Endothelial cell of umbilical vein (primary cell): ENCODE results near the gene SPRED2. TPM values are rescaled to one million over a fixed set of nuclear protein-coding genes. Genes with fewer than 3 reads are reported as not detected.

Experiments
- BruUV-seq: library from RNA; stranded (reverse); fragments of 400-500 nt; replicated peaks from 2 replicates; lab custom pipeline; 2021; lab: Mats Ljungman, UMichigan
- CTCF ChIA-PET: fragments of 300-600, 350-600 bp; sonication (Branson Sonifier 250); formaldehyde crosslinking; loops from one replicate; lab custom pipeline; 2021; ENCODE audit warnings: antibody characterized with exemption, inconsistent platforms; lab: Charles Lee
- POLR2A ChIA-PET: fragments of 300-600, 350-600 bp; sonication (Branson Sonifier 250); formaldehyde crosslinking; loops from one replicate; lab custom pipeline; 2021; ENCODE audit warnings: antibody characterized with exemption, inconsistent platforms; lab: Charles Lee
- DNase-seq: peaks from one replicate; pipeline ENCODE4 v3.0.0-alpha.2; 2011; ENCODE audit warnings: low read depth, low spot score
- FAIRE-seq: peaks from 2 replicates; lab custom pipeline; 2011; peaks lifted over from hg19 to GRCh38; lab: Jason Lieb, UNC
- H2AFZ ChIP-seq: 2 replicates; pipeline ENCODE4 v1.6.0; 2012; ENCODE audit warnings: low read depth, low read length, control low read depth, inconsistent platforms
- H3K27ac ChIP-seq: 2 replicates; pipeline ENCODE4 v1.5.1; 2011; ENCODE audit warnings: low read depth, mild to moderate bottlenecking, control low read depth, low read length, moderate library complexity; ENCODE audit not compliant: insufficient read depth
- H3K27me3 ChIP-seq, 2 experiments: 2 replicates each; pipeline versions ENCODE4 v1.6.0 to v1.6.1; 2011; ENCODE audit warnings: low read length in 2 of 2, mixed read lengths in 1 of 2; ENCODE audit not compliant: control insufficient read depth in 2 of 2, insufficient read depth in 2 of 2
- H3K36me3 ChIP-seq, 2 experiments: 2 replicates in 1 of 2; 3 replicates in 1 of 2; pipeline ENCODE4 v1.5.1; 2011; ENCODE audit warnings: low read length in 2 of 2, mild to moderate bottlenecking in 1 of 2, moderate library complexity in 1 of 2; ENCODE audit not compliant: control insufficient read depth in 2 of 2, insufficient read depth in 2 of 2; ENCODE audit errors: extremely low read depth in 1 of 2
- H3K4me1 ChIP-seq: 3 replicates; pipeline ENCODE4 v1.5.1; 2011; ENCODE audit warnings: mild to moderate bottlenecking, low read length; ENCODE audit not compliant: control insufficient read depth, insufficient read depth; ENCODE audit errors: extremely low read depth
- H3K4me2 ChIP-seq: 2 replicates; pipeline ENCODE4 v1.6.1; 2011; ENCODE audit warnings: low read length, control low read depth, mixed read lengths; ENCODE audit not compliant: insufficient read depth
- H3K4me3 ChIP-seq, 3 experiments: fragments of 200-600 bp in 1 of 3; sonication (generic), shearing (Covaris generic) in 1 of 3; replicated peaks in 1 of 3; 2 replicates each; pipeline ENCODE4 v1.5.1; 2011 to 2016; ENCODE audit warnings: control low read depth in 3 of 3, low read length in 3 of 3, mild to moderate bottlenecking in 2 of 3, inconsistent platforms in 1 of 3, low read depth in 1 of 3, moderate library complexity in 1 of 3; ENCODE audit not compliant: insufficient read depth in 1 of 3
- H3K79me2 ChIP-seq: 2 replicates; pipeline ENCODE4 v1.6.0; 2012; ENCODE audit warnings: low read length, inconsistent platforms; ENCODE audit not compliant: control insufficient read depth, insufficient read depth
- H3K9ac ChIP-seq: replicated peaks from 2 replicates; pipeline ENCODE3; 2011; ENCODE audit warnings: low read length, control low read depth; ENCODE audit not compliant: insufficient read depth; ENCODE audit errors: extremely low read depth
- H3K9me1 ChIP-seq: replicated peaks from 3 replicates; pipeline ENCODE4 v1.6.0; 2011; ENCODE audit warnings: mild to moderate bottlenecking, low read length; ENCODE audit not compliant: control insufficient read depth, insufficient read depth; ENCODE audit errors: extremely low read depth
- H3K9me3 ChIP-seq: replicated peaks from 2 replicates; pipeline ENCODE4 v1.5.1; 2012; ENCODE audit warnings: low read length, inconsistent platforms; ENCODE audit not compliant: control insufficient read depth, insufficient read depth
- H4K20me1 ChIP-seq: replicated peaks from 2 replicates; pipeline ENCODE3; 2011; ENCODE audit warnings: mild to moderate bottlenecking, low read length; ENCODE audit not compliant: control insufficient read depth, insufficient read depth; ENCODE audit errors: extremely low read depth
- CTCF ChIP-seq, 2 donors: IDR thresholded peaks; 1 replicate in 1 of 2; 2 replicates in 1 of 2; pipeline ENCODE4 v1.5.1; 2011; ENCODE audit warnings: low read length in 2 of 2, mild to moderate bottlenecking in 2 of 2, moderate library complexity in 2 of 2, control low read depth in 1 of 2, inconsistent platforms in 1 of 2, low read depth in 1 of 2; ENCODE audit not compliant: insufficient read depth in 1 of 2; ENCODE audit errors: extremely low read depth in 1 of 2
- EZH2 ChIP-seq: IDR thresholded peaks from 2 replicates; pipeline ENCODE4 v1.6.1; 2012; ENCODE audit warnings: borderline replicate concordance, low read depth, mild to moderate bottlenecking, moderate library complexity, low read length, inconsistent platforms; ENCODE audit not compliant: severe bottlenecking
- FOS ChIP-seq: IDR thresholded peaks from 2 replicates; pipeline ENCODE4 v1.6.1; 2011; ENCODE audit warnings: mild to moderate bottlenecking, low read length, moderate library complexity, borderline replicate concordance; ENCODE audit not compliant: insufficient read depth
- GATA2 ChIP-seq: IDR thresholded peaks from 2 replicates; pipeline ENCODE4 v1.7.0; 2011; ENCODE audit warnings: low read depth, mild to moderate bottlenecking, moderate library complexity, mixed read lengths, low read length; ENCODE audit not compliant: insufficient read length, insufficient read depth
- JUN ChIP-seq: IDR thresholded peaks from 2 replicates; pipeline ENCODE4 v1.6.1; 2011; ENCODE audit warnings: borderline replicate concordance, low read depth; ENCODE audit not compliant: insufficient read length, insufficient read depth
- MAX ChIP-seq: IDR thresholded peaks from 2 replicates; pipeline ENCODE4 v1.6.1; 2011; ENCODE audit not compliant: insufficient read depth, insufficient read length
- MYC ChIP-seq: IDR thresholded peaks from one replicate; pipeline ENCODE4 v1.6.1; 2011; ENCODE audit warnings: mild to moderate bottlenecking, low read depth, low read length
- POLR2A ChIP-seq: IDR thresholded peaks from 2 replicates; pipeline ENCODE4 v1.6.1; 2012; ENCODE audit warnings: low read depth, mild to moderate bottlenecking, control low read depth, low read length
- dilution Hi-C: fragments of 300-500 bp; cut with MboI; formaldehyde crosslinking; loops from one replicate; pipeline ENCODE4 v1.15.0; 2019; ENCODE audit warnings: low sequenced_read_pairs; ENCODE audit not compliant: extremely low pct_ligation_motif_present
- intact Hi-C: fragments of 100-400 bp; cut with micrococcal nuclease; formaldehyde crosslinking; loops from one replicate; pipeline ENCODE4 v1.10.0; 2022
- polyA plus RNA-seq, 4 experiments: library from polyadenylated mRNA; depleted of rRNA in 3 of 4; stranded (reverse) in 3 of 4; unstranded in 1 of 4; fragments of >200 nt; gene quantifications; 2 replicates each; pipeline versions ENCODE4 v1.2.1 to v1.2.3, GENCODE V29; 2011 to 2012; ENCODE audit warnings: missing spikeins in 1 of 4
- total RNA-seq: library from RNA; stranded (reverse); gene quantifications from 2 replicates; pipeline ENCODE4 v1.2.3, GENCODE V29; 2021

Gene SPRED2
- total and polyA plus RNA-seq, 2 donors (not counting 3 experiments of a cell fraction or from before 2014, with no cell fraction given) = 3.6 to 9.6 TPM

GRCh38 chr2:65309699-65310098, 122.7 kb downstream of the SPRED2 start:
- peaks cover 8% of the 10 kb centered on the region for H3K4me1 ChIP-seq
- FAIRE-seq (no peak), DNase-seq (no peak)
- no peaks in the 10 kb centered on the region for H3K36me3 ChIP-seq
- intact Hi-C loops (loop anchor here (5.0 kb wide), 1 partner anchor 43 kb away; no protein-coding TSS in a partner anchor), dilution Hi-C loops (no loop called here)
- BruUV-seq = no TSS peak
- ChIA-PET POLR2A (no interaction called here), CTCF (no interaction called here)
- H3K4me2 ChIP-seq = no peak overlapping the region
- H3K27ac ChIP-seq = no peak overlapping the region
- no peaks in the 10 kb centered on the region for H4K20me1 ChIP-seq
- no peaks in the 10 kb centered on the region for H3K9me3 ChIP-seq
- no peaks in the 10 kb centered on the region for H3K27me3 ChIP-seq
- no peak overlapping the region for H3K9ac ChIP-seq
- TF ChIP-seq GATA2 (no peak), POLR2A (no peak), JUN (no peak)
- no peaks in the 10 kb centered on the region for H3K79me2 ChIP-seq
- H2AFZ ChIP-seq = no peak overlapping the region
- no peaks in the 10 kb centered on the region for H3K9me1 ChIP-seq
- no peak overlapping the region for H3K4me3 ChIP-seq

GRCh38 chr2:65305934-65306333, 126.5 kb downstream of the SPRED2 start:
- CTCF ChIA-PET = no interaction called here
- no peak overlapping the region for H2AFZ ChIP-seq
- no peak overlapping the region for H3K4me3 ChIP-seq
- TF ChIP-seq EZH2 (no peak), GATA2 (no peak), JUN (no peak), FOS (no peak), MYC (no peak), CTCF (IDR thresholded peaks at IDR 0.05; ENCODE audit: extremely low read depth in 1 of 2, insufficient read depth in 1 of 2, low read depth in 1 of 2, low read length in 2 of 2) (no peak), MAX (no peak)
- H3K4me2 ChIP-seq = no peak overlapping the region
- H3K9ac ChIP-seq = no peak overlapping the region
- POLR2A ChIA-PET = no interaction called here
- H3K9me1 ChIP-seq = no peaks in the 10 kb centered on the region
- no peaks in the 10 kb centered on the region for H3K9me3 ChIP-seq
- H3K36me3 ChIP-seq = no peaks in the 10 kb centered on the region
- DNase-seq (no peak), FAIRE-seq (no peak)
- H3K4me1 ChIP-seq = peaks cover 11% of the 10 kb centered on the region
- H3K79me2 ChIP-seq = no peaks in the 10 kb centered on the region
- H3K27me3 ChIP-seq = peaks cover 6 to 8% of the 10 kb centered on the region in 2 experiments
- no peaks in the 10 kb centered on the region for H4K20me1 ChIP-seq
- H3K27ac ChIP-seq = no peak overlapping the region
- intact Hi-C loops = no loop called here
- dilution Hi-C loops = no loop called here
- no TSS peak for BruUV-seq
